Measurements from ENCODE around the gene GABBR2.

The GABBR2 gene

DNA sequence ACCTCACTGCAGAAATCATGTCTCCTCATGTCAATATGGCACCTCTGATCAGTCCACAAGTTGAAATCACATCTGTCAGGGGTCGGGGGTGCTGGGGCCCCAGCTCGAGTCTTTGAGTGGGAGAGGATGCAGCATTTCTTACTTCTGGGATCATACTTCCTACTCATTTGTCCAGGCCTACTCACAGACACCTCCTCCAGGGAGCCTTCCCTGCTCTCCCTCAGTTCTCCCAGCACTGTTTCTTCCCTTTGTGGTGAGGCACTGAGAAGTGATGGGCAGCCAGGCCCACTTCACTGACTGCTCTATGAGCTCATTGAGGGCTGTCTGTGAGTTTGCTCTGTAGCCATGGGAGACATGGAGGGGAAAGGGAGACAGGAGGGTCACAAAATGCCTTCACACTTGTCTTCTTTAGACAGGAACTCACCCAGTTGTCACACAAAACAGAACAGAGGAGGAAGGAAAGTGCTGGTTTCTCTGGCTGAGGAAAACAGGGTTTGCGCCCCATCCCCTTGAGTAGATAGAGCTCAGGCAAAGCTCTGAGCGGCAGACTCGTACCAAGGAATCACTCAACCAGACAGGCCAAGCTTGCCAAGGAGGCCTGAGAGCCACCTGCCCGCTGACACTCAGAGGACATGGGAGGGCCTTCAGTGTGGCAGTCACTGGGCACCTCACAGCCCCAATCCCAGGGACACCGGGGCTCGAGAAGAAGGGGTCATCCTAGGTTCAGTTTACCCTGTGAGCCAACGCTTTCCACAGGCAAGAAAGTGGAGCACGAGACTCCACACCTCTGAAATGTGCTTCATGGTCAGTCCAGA lies 152.9 kb downstream of the GABBR2 start:
- TF ChIP-seq CTCF (conservative IDR thresholded peaks at IDR 0.05; ENCODE audit: control insufficient read depth, insufficient read depth, low read depth, low read length), result no peak
- H3K4me3 ChIP-seq (ENCODE audit: control insufficient read depth, low read depth, low read length), result no peak overlapping the region
- DNase-seq (ENCODE audit: low read depth), result no peak

- TF ChIP-seq CTCF (conservative IDR thresholded peaks at IDR 0.05; ENCODE audit: control insufficient read depth, insufficient read depth, low read depth, low read length), result no peak
- DNase-seq (ENCODE audit: low read depth), result no peak
- H3K4me3 ChIP-seq (ENCODE audit: control insufficient read depth, low read depth, low read length), result no peak overlapping the region
Measured at GRCh38 chr9:98554752-98555151, 154.0 kb downstream of the GABBR2 start.

- no peak overlapping the region for H3K4me3 ChIP-seq (ENCODE audit: control insufficient read depth, low read depth, low read length)
- no peak for DNase-seq (ENCODE audit: low read depth)
- no peak for TF ChIP-seq CTCF (conservative IDR thresholded peaks at IDR 0.05; ENCODE audit: control insufficient read depth, insufficient read depth, low read depth, low read length)
Measured at GRCh38 chr9:98552331-98552730, 156.4 kb downstream of the GABBR2 start.

- TF ChIP-seq CTCF (conservative IDR thresholded peaks at IDR 0.05; ENCODE audit: control insufficient read depth, insufficient read depth, low read depth, low read length), result no peak
- DNase-seq (ENCODE audit: low read depth), result peak; percentile 63
- no peak overlapping the region for H3K4me3 ChIP-seq (ENCODE audit: control insufficient read depth, low read depth, low read length)
Measured at GRCh38 chr9:98551511-98552286, 157.0 kb downstream of the GABBR2 start.

GRCh38 chr9:98550206-98550820 lies 158.4 kb downstream of the GABBR2 start:
- peak; percentile 53 for DNase-seq (ENCODE audit: low read depth)
- TF ChIP-seq CTCF (conservative IDR thresholded peaks at IDR 0.05; ENCODE audit: control insufficient read depth, insufficient read depth, low read depth, low read length), result no peak
- no peak overlapping the region for H3K4me3 ChIP-seq (ENCODE audit: control insufficient read depth, low read depth, low read length)

GRCh38 chr9:98549401-98549800 lies 159.3 kb downstream of the GABBR2 start:
- TF ChIP-seq CTCF (conservative IDR thresholded peaks at IDR 0.05; ENCODE audit: control insufficient read depth, insufficient read depth, low read depth, low read length), result no peak
- no peak for DNase-seq (ENCODE audit: low read depth)
- H3K4me3 ChIP-seq (ENCODE audit: control insufficient read depth, low read depth, low read length), result no peak overlapping the region

Measured in fibroblast of mammary gland (primary cell).